Trophoblast cell (in vitro differentiated cells and primary cell): ENCODE data around the gene ASTN2.

Source experiments
- DNase-seq, 2 donors: peaks; one replicate each; pipeline ENCODE4 v3.0.0-alpha.2; 2016
- H2AFZ ChIP-seq: 2 replicates; pipeline ENCODE4 v1.6.1; 2013; ENCODE audit warnings: low read length, moderate library complexity, mild to moderate bottlenecking; ENCODE audit not compliant: insufficient read depth, poor library complexity
- H2AK5ac ChIP-seq: 2 replicates; pipeline ENCODE4 v1.6.1; 2013; ENCODE audit warnings: mild to moderate bottlenecking, low read length
- H2BK120ac ChIP-seq: 2 replicates; pipeline ENCODE4 v1.6.1; 2013; ENCODE audit warnings: low read length, mild to moderate bottlenecking, moderate library complexity; ENCODE audit not compliant: insufficient read depth, poor library complexity
- H2BK12ac ChIP-seq: 2 replicates; pipeline ENCODE4 v1.6.1; 2013; ENCODE audit warnings: mild to moderate bottlenecking, low read length, moderate library complexity
- H2BK5ac ChIP-seq: 2 replicates; pipeline ENCODE4 v1.6.1; 2013; ENCODE audit warnings: low read length, low read depth, moderate library complexity, mild to moderate bottlenecking; ENCODE audit not compliant: poor library complexity
- H3K14ac ChIP-seq: 2 replicates; pipeline ENCODE4 v1.6.1; 2013; ENCODE audit warnings: mild to moderate bottlenecking, low read length
- H3K18ac ChIP-seq: 2 replicates; pipeline ENCODE4 v1.6.1; 2013; ENCODE audit warnings: mild to moderate bottlenecking, low read length
- H3K23ac ChIP-seq: 2 replicates; pipeline ENCODE4 v1.6.1; 2013; ENCODE audit warnings: low read length
- H3K27ac ChIP-seq: 2 replicates; pipeline ENCODE4 v1.5.1; 2013; ENCODE audit warnings: low read depth, mild to moderate bottlenecking, inconsistent platforms, low read length, moderate library complexity
- H3K27me3 ChIP-seq: 2 replicates; pipeline ENCODE4 v1.6.1; 2013; ENCODE audit warnings: inconsistent platforms, mild to moderate bottlenecking, low read length, moderate library complexity; ENCODE audit not compliant: insufficient read depth
- H3K36me3 ChIP-seq, 2 experiments: 1 replicate in 1 of 2; 2 replicates in 1 of 2; pipeline ENCODE4 v1.6.1; 2013; ENCODE audit warnings: low read length in 2 of 2, mild to moderate bottlenecking in 2 of 2, moderate library complexity in 1 of 2; ENCODE audit not compliant: insufficient read depth in 2 of 2, control insufficient read depth in 1 of 2
- H3K4ac ChIP-seq: 2 replicates; pipeline ENCODE4 v1.6.1; 2013; ENCODE audit warnings: low read depth, mild to moderate bottlenecking, low read length, moderate library complexity
- H3K4me1 ChIP-seq, 2 experiments: 1 replicate in 1 of 2; 2 replicates in 1 of 2; pipeline ENCODE4 v1.6.1; 2013; ENCODE audit warnings: low read length in 2 of 2, mild to moderate bottlenecking in 2 of 2, moderate library complexity in 1 of 2; ENCODE audit not compliant: insufficient read depth in 2 of 2, control insufficient read depth in 1 of 2
- H3K4me2 ChIP-seq: 2 replicates; pipeline ENCODE4 v1.6.1; 2013; ENCODE audit warnings: inconsistent platforms, mild to moderate bottlenecking, low read length, moderate library complexity
- H3K4me3 ChIP-seq: 2 replicates; pipeline ENCODE4 v1.5.1; 2013; ENCODE audit warnings: mild to moderate bottlenecking, low read depth, low read length, inconsistent platforms
- H3K79me1 ChIP-seq: one replicate; pipeline ENCODE4 v1.6.1; 2013; ENCODE audit warnings: low read length
- H3K79me2 ChIP-seq: 2 replicates; pipeline ENCODE4 v1.6.1; 2013; ENCODE audit warnings: low read length, mild to moderate bottlenecking; ENCODE audit not compliant: control insufficient read depth, insufficient read depth, poor library complexity
- H3K9ac ChIP-seq: 2 replicates; pipeline ENCODE4 v1.6.1; 2013; ENCODE audit warnings: mild to moderate bottlenecking, low read length
- H3K9me3 ChIP-seq: 2 replicates; pipeline ENCODE4 v1.6.1; 2013; ENCODE audit warnings: low read depth, mild to moderate bottlenecking, control low read depth, inconsistent platforms, low read length; ENCODE audit not compliant: insufficient read depth
- H4K12ac ChIP-seq: 2 replicates; pipeline ENCODE4 v1.6.1; 2013; ENCODE audit warnings: low read depth, mild to moderate bottlenecking, low read length, moderate library complexity
- H4K8ac ChIP-seq: 2 replicates; pipeline ENCODE4 v1.6.1; 2013; ENCODE audit warnings: low read depth, mild to moderate bottlenecking, low read length, moderate library complexity
- H4K91ac ChIP-seq: one replicate; pipeline ENCODE4 v1.6.1; 2013; ENCODE audit warnings: low read depth, mild to moderate bottlenecking, low read length, moderate library complexity
- WGBS: extraction: QIAGEN DNeasy Blood & Tissue Kit; methylation state at CpG from one replicate; pipeline ENCODE4 v1.1.7; 2013; ENCODE audit warnings: missing lambda C conversion rate; ENCODE audit not compliant: insufficient read length, insufficient coverage; ENCODE audit errors: extremely low coverage; 5-methylcytosine and 5-hydroxymethylcytosine counted together

The ASTN2 gene

GRCh38 chr9:117164512-117164911 lies 250.3 kb downstream of the ASTN2 start:
- Histone ChIP-seq H4K8ac (no peak overlapping the region), H2AK5ac (no peak overlapping the region), H3K79me1 (no peaks in the 10 kb centered on the region), H2BK120ac (no peak overlapping the region), H4K91ac (no peak overlapping the region), H3K27ac (no peak overlapping the region), H3K18ac (no peak overlapping the region), H3K4ac (no peak overlapping the region), H3K4me2 (no peak overlapping the region), H3K9ac (no peak overlapping the region), H3K9me3 (no peaks in the 10 kb centered on the region), H3K36me3 (no peaks in the 10 kb centered on the region), H3K27me3 (no peaks in the 10 kb centered on the region), H3K79me2 (no peaks in the 10 kb centered on the region), H3K23ac (no peak overlapping the region), H2BK12ac (no peak overlapping the region), H3K4me3 (no peak overlapping the region), H4K12ac (no peak overlapping the region), H2BK5ac (no peak overlapping the region), H2AFZ (no peak overlapping the region), H3K4me1 (no peaks in the 10 kb centered on the region), H3K14ac (no peak overlapping the region)
- DNase-seq, result peak; percentile 45 to 74
- no CpG with 5 or more reads among the region's 1 CpG for WGBS

- Histone ChIP-seq H3K14ac (no peak overlapping the region), H4K91ac (no peak overlapping the region), H3K4me1 (peaks cover 0 to 2% of the 10 kb centered on the region in 2 experiments), H2AK5ac (no peak overlapping the region), H3K18ac (no peak overlapping the region), H3K79me1 (no peaks in the 10 kb centered on the region), H2AFZ (no peak overlapping the region), H4K8ac (no peak overlapping the region), H2BK12ac (no peak overlapping the region), H3K79me2 (no peaks in the 10 kb centered on the region), H3K4ac (no peak overlapping the region), H3K27me3 (no peaks in the 10 kb centered on the region), H3K4me3 (no peak overlapping the region), H4K12ac (no peak overlapping the region), H3K27ac (no peak overlapping the region), H3K23ac (no peak overlapping the region), H2BK120ac (no peak overlapping the region), H2BK5ac (no peak overlapping the region), H3K36me3 (no peaks in the 10 kb centered on the region), H3K9me3 (no peaks in the 10 kb centered on the region), H3K4me2 (no peak overlapping the region), H3K9ac (no peak overlapping the region)
- peak in 1 of 2 donors; percentile 40 for DNase-seq
These were observed 254.6 kb downstream of the ASTN2 start for GRCh38 chr9:117160254-117160653.

DNA sequence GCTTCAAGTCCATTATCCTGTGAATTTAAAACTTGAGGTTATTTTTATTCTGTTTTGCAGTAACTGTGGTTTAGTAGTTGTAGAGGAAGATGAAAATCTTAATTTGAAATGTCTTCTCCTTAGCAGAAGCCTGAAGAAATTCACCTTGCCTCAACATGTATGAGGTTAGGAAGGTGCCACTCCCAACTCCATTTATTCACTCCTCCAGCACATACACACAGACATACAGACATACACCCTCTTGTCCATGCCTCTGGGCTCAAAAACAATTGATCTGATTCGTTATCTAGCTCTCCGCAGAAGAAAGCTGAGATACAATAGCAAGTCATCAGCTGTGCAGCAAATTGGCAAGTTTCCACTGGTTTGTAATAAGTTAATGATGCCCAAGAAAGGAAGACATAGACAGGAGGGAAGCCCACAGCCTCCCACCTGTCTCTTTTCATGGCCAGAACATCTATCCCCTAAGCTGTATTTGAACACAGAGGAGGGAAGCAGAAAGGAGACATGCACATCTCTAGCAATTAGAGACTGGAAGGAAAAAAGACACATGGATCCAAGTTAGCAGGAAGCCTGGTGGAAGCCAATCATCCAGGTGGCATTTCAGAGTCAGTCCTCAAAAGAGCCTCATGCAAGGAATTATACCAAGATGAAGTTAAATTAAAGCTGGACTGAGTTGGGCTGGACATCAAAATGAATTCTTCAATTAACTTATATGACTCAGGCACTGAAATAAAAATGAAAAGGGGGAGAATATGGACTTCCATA lies 257.9 kb downstream of the ASTN2 start:
- peaks cover 0 to 2% of the 10 kb centered on the region in 2 experiments for H3K4me1 ChIP-seq
- no peak overlapping the region for H4K91ac ChIP-seq
- H3K79me1 ChIP-seq, result no peaks in the 10 kb centered on the region
- no peak overlapping the region for H3K14ac ChIP-seq
- DNase-seq, result no peak
- H4K12ac ChIP-seq, result no peak overlapping the region
- no peak overlapping the region for H3K27ac ChIP-seq
- H2BK12ac ChIP-seq, result no peak overlapping the region
- H3K4ac ChIP-seq, result no peak overlapping the region
- no peak overlapping the region for H3K18ac ChIP-seq
- no peak overlapping the region for H3K9ac ChIP-seq
- no peaks in the 10 kb centered on the region for H3K9me3 ChIP-seq
- H4K8ac ChIP-seq, result no peak overlapping the region
- no peaks in the 10 kb centered on the region for H3K79me2 ChIP-seq
- no CpG with 5 or more reads among the region's 2 CpGs for WGBS
- no peak overlapping the region for H2BK5ac ChIP-seq
- no peak overlapping the region for H3K4me3 ChIP-seq
- H3K27me3 ChIP-seq, result no peaks in the 10 kb centered on the region
- H3K36me3 ChIP-seq, result no peaks in the 10 kb centered on the region
- H2BK120ac ChIP-seq, result no peak overlapping the region
- no peak overlapping the region for H3K4me2 ChIP-seq
- H2AFZ ChIP-seq, result no peak overlapping the region
- H3K23ac ChIP-seq, result no peak overlapping the region
- H2AK5ac ChIP-seq, result no peak overlapping the region

GRCh38 chr9:117156144-117156688 lies 258.6 kb downstream of the ASTN2 start:
- Histone ChIP-seq H3K23ac (no peak overlapping the region), H3K9me3 (no peaks in the 10 kb centered on the region), H2AFZ (no peak overlapping the region), H4K91ac (no peak overlapping the region), H4K12ac (no peak overlapping the region), H2AK5ac (no peak overlapping the region), H3K4me3 (no peak overlapping the region), H3K18ac (no peak overlapping the region), H3K4me1 (peaks cover 0 to 2% of the 10 kb centered on the region in 2 experiments), H2BK5ac (no peak overlapping the region), H3K36me3 (no peaks in the 10 kb centered on the region), H2BK12ac (no peak overlapping the region), H4K8ac (no peak overlapping the region), H3K4ac (no peak overlapping the region), H3K27ac (no peak overlapping the region), H3K4me2 (no peak overlapping the region), H3K79me1 (no peaks in the 10 kb centered on the region), H3K27me3 (no peaks in the 10 kb centered on the region), H3K14ac (no peak overlapping the region), H3K9ac (no peak overlapping the region), H2BK120ac (no peak overlapping the region), H3K79me2 (no peaks in the 10 kb centered on the region)
- DNase-seq, result peak in 1 of 2 donors; percentile 23
- WGBS, result no CpG with 5 or more reads among the region's 2 CpGs
